Activated CD8-positive, alpha-beta memory T cell treated with anti-CD3 and anti-CD28 coated beads for 36 hours (primary cell): ENCODE results near the gene COTL1. TPM values are rescaled to one million over a fixed set of nuclear protein-coding genes. Genes with fewer than 3 reads are reported as not detected.

Source experiments
- CTCF ChIA-PET: fragments of 350-600 bp; sonication (Branson Sonifier 250); formaldehyde crosslinking; loops from one replicate; lab custom pipeline; 2021; ENCODE audit warnings: antibody characterized with exemption; lab: Charles Lee
- POLR2A ChIA-PET: fragments of 350-600 bp; sonication (Branson Sonifier 250); formaldehyde crosslinking; loops from one replicate; lab custom pipeline; 2021; ENCODE audit warnings: antibody characterized with exemption; lab: Charles Lee
- total RNA-seq, 2 experiments: library from RNA; stranded (reverse); gene quantifications; one replicate each; pipeline ENCODE4 v1.2.3, GENCODE V29; 2021

Gene COTL1
- total RNA-seq, result 100 to 1,000 TPM; 450 to 456 TPM

- CTCF ChIA-PET, result interaction anchor here (0.6 kb wide), 2 partner anchors 49 to 66 kb away, joined by 3 read pairs; no protein-coding TSS in a partner anchor
- POLR2A ChIA-PET, result interaction anchor here (0.6 to 1.4 kb wide), 3 partner anchors 16 to 83 kb away, joined by 3 read pairs; no protein-coding TSS in a partner anchor
Measured at GRCh38 chr16:84617791-84618580, at the start of gene COTL1. COTL1 (minus strand) TSS chr16:84618078; CDS start chr16:84617914, 164 bp downstream.

- ChIA-PET POLR2A (interaction anchor here (0.7 kb wide), 1 partner anchor 16 kb away, joined by 3 read pairs; no protein-coding TSS in a partner anchor), CTCF (interaction anchor here (0.9 kb wide), 1 partner anchor 61 kb away, joined by 5 read pairs; no protein-coding TSS in a partner anchor)
Measured at GRCh38 chr16:84665843-84666242, 48.0 kb upstream of the COTL1 start.

- ChIA-PET CTCF (interaction anchor here (0.9 kb wide), 1 partner anchor 61 kb away, joined by 5 read pairs; no protein-coding TSS in a partner anchor), POLR2A (interaction anchor here (0.7 kb wide), 1 partner anchor 15 kb away, joined by 3 read pairs; no protein-coding TSS in a partner anchor)
Measured at GRCh38 chr16:84665359-84665758, 47.5 kb upstream of the COTL1 start.

- POLR2A ChIA-PET, result interaction anchor here (0.6 kb wide), 1 partner anchor 42 kb away, joined by 3 read pairs; no protein-coding TSS in a partner anchor
- CTCF ChIA-PET, result interaction anchor here (0.8 to 1.4 kb wide), 4 partner anchors 9 to 157 kb away, joined by 3 to 8 read pairs (median 4); no protein-coding TSS in a partner anchor
Measured at GRCh38 chr16:84663433-84664101, 45.7 kb upstream of the COTL1 start.

- POLR2A ChIA-PET, result no interaction called here
Measured at GRCh38 chr16:84662471-84662870, 44.6 kb upstream of the COTL1 start.

GRCh38 chr16:84661418-84662060 is 43.7 kb upstream of the COTL1 start:
- CTCF ChIA-PET, result no interaction called here
- POLR2A ChIA-PET, result interaction anchor here (0.6 kb wide), 1 partner anchor 18 kb away, joined by 4 read pairs; no protein-coding TSS in a partner anchor

More at GRCh38 chr16:84662471-84662870, 44.6 kb upstream of the COTL1 start:
- CTCF ChIA-PET, result interaction anchor here (1.3 kb wide), 1 partner anchor 10 kb away, joined by 8 read pairs; no protein-coding TSS in a partner anchor

GRCh38 chr16:84660973-84661372 is 43.1 kb upstream of the COTL1 start:
- ChIA-PET CTCF (no interaction called here), POLR2A (interaction anchor here (0.6 kb wide), 1 partner anchor 18 kb away, joined by 4 read pairs; no protein-coding TSS in a partner anchor)

- ChIA-PET POLR2A (no interaction called here), CTCF (no interaction called here)
Measured at GRCh38 chr16:84659656-84660300, 41.9 kb upstream of the COTL1 start.

GRCh38 chr16:84658690-84659089 is 40.8 kb upstream of the COTL1 start:
- ChIA-PET CTCF (interaction anchor here (0.9 kb wide), 1 partner anchor 95 kb away, joined by 3 read pairs; no protein-coding TSS in a partner anchor), POLR2A (no interaction called here)

GRCh38 chr16:84657229-84657837 is 39.5 kb upstream of the COTL1 start:
- ChIA-PET POLR2A (no interaction called here), CTCF (interaction anchor here (1.7 kb wide), 1 partner anchor 9 kb away, joined by 4 read pairs; the partner anchor contains the start of gene KLHL36)

GRCh38 chr16:84656649-84657048 is 38.8 kb upstream of the COTL1 start:
- CTCF ChIA-PET, result interaction anchor here (1.7 kb wide), 1 partner anchor 8 kb away, joined by 4 read pairs; the partner anchor contains the start of gene KLHL36
- POLR2A ChIA-PET, result no interaction called here

- ChIA-PET POLR2A (no interaction called here), CTCF (no interaction called here)
Measured at GRCh38 chr16:84654998-84655397, 37.1 kb upstream of the COTL1 start.

- POLR2A ChIA-PET, result no interaction called here
Measured at GRCh38 chr16:84654238-84654637, 36.4 kb upstream of the COTL1 start.

GRCh38 chr16:84652566-84652965 is 34.7 kb upstream of the COTL1 start:
- ChIA-PET CTCF (interaction anchor here (1.5 kb wide), 1 partner anchor 30 kb away, joined by 4 read pairs; no protein-coding TSS in a partner anchor), POLR2A (no interaction called here)

More at GRCh38 chr16:84654238-84654637, 36.4 kb upstream of the COTL1 start:
- CTCF ChIA-PET, result interaction anchor here (0.5 kb wide), 1 partner anchor 144 kb away, joined by 3 read pairs; no protein-coding TSS in a partner anchor

GRCh38 chr16:84650062-84650991 is 32.4 kb upstream of the COTL1 start:
- ChIA-PET POLR2A (interaction anchor here (0.5 to 1.6 kb wide), 2 partner anchors 15 to 56 kb away, joined by 3 read pairs; no protein-coding TSS in a partner anchor), CTCF (interaction anchor here (0.6 to 2.1 kb wide), 4 partner anchors 22 to 88 kb away, joined by 3 to 4 read pairs (median 3); no protein-coding TSS in a partner anchor)

GRCh38 chr16:84649511-84649861 is 31.6 kb upstream of the COTL1 start:
- ChIA-PET POLR2A (interaction anchor here (1.4 to 2.5 kb wide), 4 partner anchors 51 to 100 kb away, joined by 3 to 8 read pairs (median 4); no protein-coding TSS in a partner anchor), CTCF (interaction anchor here (0.6 to 2.1 kb wide), 2 partner anchors 21 to 77 kb away, joined by 3 to 4 read pairs; no protein-coding TSS in a partner anchor)
